ENCODE data around the gene RAC2. TPM values are rescaled to one million over a fixed set of nuclear protein-coding genes. Genes with fewer than 3 reads are reported as not detected.
A peak's percentile ranks its signal among the peaks of the same experiment; 100 is the strongest.
"Not testable (repeated sequence)": the region's sequence is repeated elsewhere in the genome, so short reads cannot be mapped to it uniquely, and the experiment has no call there.

Gene RAC2
- total RNA-seq, 1 donor from 2014 or later, result 6.3 TPM

DNA sequence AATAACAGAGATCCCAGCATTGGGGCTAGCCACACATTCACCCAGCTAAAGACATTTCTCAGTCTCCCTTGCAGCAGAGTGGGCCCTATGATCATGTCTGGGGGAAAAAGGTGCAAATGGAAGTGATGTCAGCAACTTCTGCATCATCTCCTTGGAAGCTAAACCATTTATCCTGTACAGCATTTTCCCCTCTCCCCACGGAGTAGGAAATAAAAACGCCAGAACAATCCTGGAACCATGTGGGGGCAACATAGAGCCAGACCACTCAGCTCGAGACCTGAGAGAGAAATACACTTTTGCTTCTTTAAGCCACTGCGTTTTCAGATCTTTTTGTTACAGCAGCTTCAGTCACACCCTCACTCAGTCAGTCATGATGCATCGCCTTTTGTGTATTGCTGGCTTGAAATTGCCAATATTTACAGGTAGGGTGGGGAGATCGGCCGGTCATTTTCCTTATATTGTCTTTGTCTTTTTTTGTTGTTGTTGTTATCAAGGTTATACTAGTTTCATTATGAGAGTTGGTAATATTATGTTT is 9.1 kb upstream of the RAC2 start:
- H3K27me3 ChIP-seq (ENCODE audit: control insufficient read depth, insufficient read depth, low read length), result no peaks in the 10 kb centered on the region
- TF ChIP-seq CTCF (IDR thresholded peaks at IDR 0.05; ENCODE audit: insufficient read depth, low read length, severe bottlenecking), result no peak
- FAIRE-seq, result no peak

DNA sequence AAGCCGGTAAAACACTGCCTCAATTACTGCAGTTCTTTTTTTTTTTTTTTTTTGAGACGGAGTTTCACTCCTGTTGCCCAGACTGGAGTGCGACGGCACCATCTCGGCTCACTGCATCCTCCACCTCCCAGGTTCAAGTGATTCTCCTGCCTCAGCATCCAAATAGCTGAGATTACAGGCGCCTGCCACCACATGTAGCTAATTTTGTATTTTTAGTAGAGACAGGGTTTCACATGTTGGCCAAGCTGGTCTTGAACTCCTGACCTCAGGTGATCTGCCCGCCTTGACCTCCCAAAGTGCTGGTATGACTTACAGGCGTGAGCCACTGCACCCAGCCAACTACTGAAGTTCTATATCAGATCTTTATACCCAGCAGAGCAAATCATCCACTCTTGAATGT is 7.8 kb upstream of the RAC2 start:
- H3K36me3 ChIP-seq (ENCODE audit: control insufficient read depth, insufficient read depth, low read length); H3K27me3 ChIP-seq (ENCODE audit: control insufficient read depth, insufficient read depth, low read length); H3K4me3 ChIP-seq (ENCODE audit: low read depth, low read length); DNase-seq (ENCODE audit: low read depth); FAIRE-seq: not testable (repeated sequence)

More for the DNA sequence above, 9.1 kb upstream of the RAC2 start:
- no peaks in the 10 kb centered on the region for H3K36me3 ChIP-seq (ENCODE audit: control insufficient read depth, insufficient read depth, low read length)
- no peak overlapping the region for H3K4me3 ChIP-seq (ENCODE audit: low read depth, low read length)
- DNase-seq (ENCODE audit: low read depth), result peak; percentile 27

GRCh38 chr22:37249986-37250385 is 5.9 kb upstream of the RAC2 start:
- Histone ChIP-seq H3K4me3 (ENCODE audit: low read depth, low read length) (no peak overlapping the region), H3K36me3 (ENCODE audit: control insufficient read depth, insufficient read depth, low read length) (no peaks in the 10 kb centered on the region), H3K27me3 (ENCODE audit: control insufficient read depth, insufficient read depth, low read length) (no peaks in the 10 kb centered on the region)
- no peak for FAIRE-seq
- DNase-seq (ENCODE audit: low read depth), result no peak
- no peak for TF ChIP-seq CTCF (IDR thresholded peaks at IDR 0.05; ENCODE audit: insufficient read depth, low read length, severe bottlenecking)

- Histone ChIP-seq H3K36me3 (ENCODE audit: control insufficient read depth, insufficient read depth, low read length) (no peaks in the 10 kb centered on the region), H3K27me3 (ENCODE audit: control insufficient read depth, insufficient read depth, low read length) (no peaks in the 10 kb centered on the region), H3K4me3 (ENCODE audit: low read depth, low read length) (no peak overlapping the region)
- FAIRE-seq (no peak), DNase-seq (ENCODE audit: low read depth) (no peak)
- TF ChIP-seq CTCF (IDR thresholded peaks at IDR 0.05; ENCODE audit: insufficient read depth, low read length, severe bottlenecking), result no peak
These were observed 4.2 kb upstream of the RAC2 start for GRCh38 chr22:37248251-37248650.

DNA sequence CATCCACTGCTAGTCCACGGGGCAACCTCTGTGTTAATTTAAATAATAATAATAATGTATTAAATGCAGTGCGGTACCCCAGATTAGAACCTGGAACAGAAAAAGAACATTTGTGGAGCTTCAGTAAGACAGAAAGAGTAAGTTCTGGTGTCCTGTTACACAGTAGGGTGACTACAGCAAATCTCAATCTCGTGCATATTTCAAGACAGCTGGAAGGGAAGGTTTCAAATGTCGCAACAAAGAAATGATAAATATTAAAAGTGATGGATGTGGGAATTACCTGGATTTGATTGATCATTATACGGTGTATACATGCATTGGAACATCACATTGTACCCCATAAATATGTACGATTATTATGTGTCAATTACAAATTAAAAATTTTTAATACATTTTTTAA is 1.7 kb upstream of the RAC2 start:
- H3K27me3 ChIP-seq (ENCODE audit: control insufficient read depth, insufficient read depth, low read length), result no peaks in the 10 kb centered on the region
- FAIRE-seq, result no peak

More for the DNA sequence above, 1.7 kb upstream of the RAC2 start:
- no peak for TF ChIP-seq CTCF (IDR thresholded peaks at IDR 0.05; ENCODE audit: insufficient read depth, low read length, severe bottlenecking)
- no peak for DNase-seq (ENCODE audit: low read depth)
- Histone ChIP-seq H3K4me3 (ENCODE audit: low read depth, low read length) (no peak overlapping the region), H3K36me3 (ENCODE audit: control insufficient read depth, insufficient read depth, low read length) (peaks cover 2% of the 10 kb centered on the region)
